ENCODE data around the gene NSMCE3.
"Not testable (repeated sequence)": the region's sequence is repeated elsewhere in the genome, so short reads cannot be mapped to it uniquely, and the experiment has no call there.

The NSMCE3 gene

GRCh38 chr15:29270169-29270955, 740 bp upstream of the NSMCE3 start:
- no peak for DNase-seq (ENCODE audit: low read depth in 3 of 3)

- DNase-seq (ENCODE audit: low read depth in 3 of 3): peak; percentile 16 to 24 (median 20)
Observed at GRCh38 chr15:29268706-29269484, 727 bp downstream of the NSMCE3 start.

- DNase-seq (ENCODE audit: low read depth in 3 of 3): no peak
Observed at GRCh38 chr15:29266052-29266582, 3.5 kb downstream of the NSMCE3 start.

GRCh38 chr15:29263289-29263688, 6.3 kb downstream of the NSMCE3 start:
- no peak for DNase-seq (ENCODE audit: low read depth in 3 of 3)

- DNase-seq (ENCODE audit: low read depth in 3 of 3): no peak
Observed at GRCh38 chr15:29262738-29263137, 6.9 kb downstream of the NSMCE3 start.

GRCh38 chr15:29260896-29261295, 8.7 kb downstream of the NSMCE3 start:
- no peak for DNase-seq (ENCODE audit: low read depth in 3 of 3)

- no peak for DNase-seq (ENCODE audit: low read depth in 3 of 3)
Observed at GRCh38 chr15:29259233-29259632, 10.4 kb downstream of the NSMCE3 start.

GRCh38 chr15:29252234-29252633, 17.4 kb downstream of the NSMCE3 start:
- no peak for DNase-seq (ENCODE audit: low read depth in 3 of 3)

- DNase-seq (ENCODE audit: low read depth in 3 of 3): no peak
Observed at GRCh38 chr15:29244544-29244943, 25.1 kb downstream of the NSMCE3 start.

- DNase-seq (ENCODE audit: low read depth in 3 of 3): no peak
Observed at GRCh38 chr15:29244123-29244522, 25.5 kb downstream of the NSMCE3 start.

GRCh38 chr15:29242456-29243242, 27.0 kb downstream of the NSMCE3 start:
- DNase-seq (ENCODE audit: low read depth in 3 of 3): no peak

- DNase-seq (ENCODE audit: low read depth in 3 of 3): no peak
Observed at GRCh38 chr15:29241207-29241606, 28.4 kb downstream of the NSMCE3 start.

GRCh38 chr15:29239395-29239794, 30.2 kb downstream of the NSMCE3 start:
- DNase-seq (ENCODE audit: low read depth in 3 of 3): no peak

GRCh38 chr15:29233566-29233965, 36.1 kb downstream of the NSMCE3 start:
- no peak for DNase-seq (ENCODE audit: low read depth in 3 of 3)

- DNase-seq (ENCODE audit: low read depth in 3 of 3): no peak
Observed at GRCh38 chr15:29226436-29227208, 43.0 kb downstream of the NSMCE3 start.

GRCh38 chr15:29225534-29226234, 43.9 kb downstream of the NSMCE3 start:
- DNase-seq (ENCODE audit: low read depth in 3 of 3): no peak

GRCh38 chr15:29224987-29225363, 44.6 kb downstream of the NSMCE3 start:
- DNase-seq (ENCODE audit: low read depth in 3 of 3): not testable (repeated sequence)

- not testable (repeated sequence) for DNase-seq (ENCODE audit: low read depth in 3 of 3)
Observed at GRCh38 chr15:29224235-29224986, 45.2 kb downstream of the NSMCE3 start.

- no peak for DNase-seq (ENCODE audit: low read depth in 3 of 3)
Observed at GRCh38 chr15:29223640-29224039, 46.0 kb downstream of the NSMCE3 start.

All from stimulated activated CD4-positive, alpha-beta T cell treated with anti-CD3 and anti-CD28 coated beads, TNF-alpha, amount 100 ng/mL, for 48 hours (primary cell).